Measurements from ENCODE around the gene NEDD4.
A peak's percentile ranks its signal among the peaks of the same experiment; 100 is the strongest.
"Not testable (repeated sequence)": the region's sequence is repeated elsewhere in the genome, so short reads cannot be mapped to it uniquely, and the experiment has no call there.

Gene NEDD4

GRCh38 chr15:55879181-55879580, 114.2 kb downstream of the NEDD4 start:
- no peak for DNase-seq

DNA sequence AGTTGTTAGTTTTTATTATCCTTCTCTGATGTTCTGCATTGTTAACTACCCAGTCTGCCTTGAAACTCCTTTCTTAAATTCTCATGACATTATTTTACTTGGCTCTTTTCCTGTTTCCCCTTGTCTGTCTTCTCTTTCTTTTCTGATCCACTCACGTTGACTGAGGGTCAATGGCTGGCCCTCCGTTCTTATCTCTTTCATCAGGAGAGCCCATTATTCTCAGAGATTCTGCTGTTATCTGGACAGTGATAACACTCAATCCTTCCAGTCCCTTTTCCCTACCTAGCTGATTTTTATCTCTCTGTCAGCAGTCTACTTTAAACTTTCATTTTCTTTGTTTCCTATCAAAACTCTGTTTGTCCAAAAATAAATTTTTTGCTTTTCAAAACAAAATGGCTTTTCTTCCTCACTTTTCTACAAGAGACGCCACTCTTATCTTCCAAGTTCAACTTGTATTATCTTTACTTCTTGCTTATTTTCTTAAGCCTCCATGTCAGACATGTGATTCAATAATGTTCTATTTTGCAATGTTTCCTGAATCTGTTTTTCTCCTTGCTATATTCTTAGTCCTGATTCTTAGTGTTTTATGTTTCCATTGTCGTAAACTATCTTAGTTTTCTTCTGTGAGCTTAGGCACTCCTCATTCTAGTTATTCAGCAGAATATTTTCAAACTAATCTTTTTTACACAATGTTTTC, 120.2 kb downstream of the NEDD4 start:
- no peak for DNase-seq

- no peak for DNase-seq
These were observed 120.9 kb downstream of the NEDD4 start for GRCh38 chr15:55872471-55872870.

GRCh38 chr15:55869660-55870059, 123.8 kb downstream of the NEDD4 start:
- DNase-seq = no peak

GRCh38 chr15:55868707-55869106, 124.7 kb downstream of the NEDD4 start:
- DNase-seq = no peak

- DNase-seq = not testable (repeated sequence)
These were observed 125.1 kb downstream of the NEDD4 start for GRCh38 chr15:55868291-55868690.

DNA sequence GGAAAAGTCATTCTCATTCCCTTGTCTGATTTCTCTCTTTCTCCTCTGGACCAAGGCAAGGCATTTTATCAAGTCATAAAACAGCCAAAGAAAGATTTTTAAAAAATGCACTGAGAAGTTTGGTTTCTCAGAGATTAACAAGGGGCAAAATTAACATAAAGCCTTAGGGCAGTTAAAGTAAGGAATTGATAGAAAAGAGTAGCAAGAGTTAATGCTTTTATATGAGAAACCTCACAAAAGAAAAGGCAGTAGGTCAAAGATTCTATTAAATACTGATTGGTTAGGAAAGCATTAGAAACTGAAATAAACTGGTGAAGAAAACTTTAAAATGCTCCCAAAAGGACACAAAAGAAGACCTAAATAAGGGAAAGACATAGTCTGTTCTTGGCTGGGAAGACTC, 129.5 kb downstream of the NEDD4 start:
- DNase-seq = no peak

GRCh38 chr15:55861115-55861514, 132.3 kb downstream of the NEDD4 start:
- no peak for DNase-seq

- DNase-seq = no peak
These were observed 132.9 kb downstream of the NEDD4 start for GRCh38 chr15:55860468-55860867.

GRCh38 chr15:55859681-55860080, 133.7 kb downstream of the NEDD4 start:
- DNase-seq = no peak

GRCh38 chr15:55858661-55859060, 134.8 kb downstream of the NEDD4 start:
- no peak for DNase-seq

DNA sequence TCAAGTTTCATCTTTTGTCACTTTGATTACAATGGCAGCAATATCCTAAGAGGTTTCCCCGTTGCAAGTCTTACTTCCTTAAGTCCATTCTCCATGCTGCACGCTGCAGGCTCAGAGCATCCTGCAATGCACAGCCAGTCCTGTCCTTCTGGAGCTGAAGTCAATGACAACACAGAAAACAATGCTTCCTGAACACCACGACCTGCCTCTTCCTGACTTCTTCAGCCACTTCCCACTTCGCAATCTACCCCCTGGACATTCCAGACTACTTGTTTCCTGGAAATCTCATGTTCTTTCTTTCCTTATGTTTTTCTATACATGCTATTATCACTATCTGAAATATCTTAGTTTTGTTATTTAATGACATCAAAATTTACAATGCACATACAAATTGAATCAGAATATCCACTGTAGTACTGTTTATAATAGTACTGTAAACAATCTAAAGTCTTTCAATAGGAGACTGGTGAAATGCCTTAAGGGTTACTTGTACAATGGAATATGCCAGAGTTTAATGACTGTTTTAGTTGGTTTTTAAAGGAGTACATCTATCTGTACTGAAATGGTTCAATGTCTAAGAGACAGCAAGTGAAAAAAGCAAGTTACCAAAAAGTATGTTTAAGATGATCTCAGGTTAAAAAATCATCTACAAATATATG, 136.8 kb downstream of the NEDD4 start:
- DNase-seq = no peak

DNA sequence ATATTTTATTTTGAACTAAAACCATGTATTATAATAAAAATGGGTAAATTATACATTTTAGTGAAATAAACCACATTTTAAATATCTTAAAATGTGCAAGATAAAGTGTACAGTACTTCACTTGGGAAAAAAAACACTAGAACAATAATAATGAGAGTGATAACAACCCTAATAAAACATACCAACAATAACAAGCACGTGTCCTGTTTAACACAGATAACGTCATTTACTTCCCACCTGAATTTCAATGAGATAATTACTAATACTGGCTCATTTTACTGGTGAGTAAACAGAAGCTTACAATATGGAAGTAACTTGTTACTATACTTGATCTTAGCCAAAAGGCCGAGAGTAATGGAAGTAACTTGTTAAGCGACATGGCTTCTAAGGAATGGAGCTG, 140.3 kb downstream of the NEDD4 start:
- no peak for DNase-seq

DNA sequence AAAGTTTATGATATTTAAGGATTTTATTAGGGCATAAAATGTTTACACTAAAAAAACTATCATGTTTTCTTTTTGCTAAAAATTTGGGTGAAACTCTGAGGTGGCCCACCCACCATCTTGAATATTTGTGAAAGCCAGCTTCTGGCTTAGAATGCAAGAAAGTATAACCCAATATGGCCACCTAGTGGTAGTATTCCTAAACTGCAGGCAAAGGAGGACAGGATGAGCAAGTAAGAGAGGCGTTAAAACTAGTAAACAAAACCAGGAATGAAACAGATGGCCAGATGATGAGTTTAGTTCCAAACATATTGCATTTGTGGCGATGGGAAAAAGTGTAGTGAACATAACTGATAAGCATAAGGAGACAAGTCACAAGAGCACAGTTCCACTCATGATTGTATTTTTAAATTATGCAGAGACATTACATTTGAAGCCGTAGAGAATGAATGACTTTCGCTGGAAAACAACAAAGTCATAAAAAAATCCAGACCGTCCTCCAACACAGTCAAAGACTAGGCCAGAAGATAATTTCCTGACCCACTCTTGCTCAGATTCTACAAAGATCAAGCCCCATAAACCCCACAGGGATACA, 147.2 kb downstream of the NEDD4 start:
- DNase-seq = peak; percentile 37

- DNase-seq = not testable (repeated sequence)
These were observed 150.5 kb downstream of the NEDD4 start for GRCh38 chr15:55842897-55843296.

- DNase-seq = no peak
These were observed 157.5 kb downstream of the NEDD4 start for GRCh38 chr15:55835866-55836265.

- DNase-seq = no peak
These were observed 159.1 kb downstream of the NEDD4 start for GRCh38 chr15:55834331-55834730.

GRCh38 chr15:55829826-55830225, 163.6 kb downstream of the NEDD4 start:
- DNase-seq = peak; percentile 25

- no peak for DNase-seq
These were observed 165.5 kb downstream of the NEDD4 start for GRCh38 chr15:55827955-55828354.

DNA sequence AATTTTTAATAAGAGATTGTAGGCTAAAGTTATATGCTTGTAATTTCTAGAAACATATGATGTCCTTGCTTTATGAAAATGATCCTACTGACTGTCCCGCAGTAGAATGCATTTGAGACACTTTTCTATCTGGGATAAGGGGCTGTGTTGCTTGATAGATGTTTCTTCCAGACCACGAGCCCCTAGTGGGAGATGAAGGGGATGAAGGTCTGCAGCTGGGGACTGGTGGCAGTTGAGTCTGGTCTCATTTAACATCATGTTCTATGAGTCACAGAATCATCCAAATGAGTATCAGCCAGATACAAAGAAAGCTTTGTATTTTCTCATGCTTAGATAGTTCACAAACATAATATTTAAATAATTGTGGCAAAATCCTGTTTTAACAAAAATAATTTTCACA, 166.2 kb downstream of the NEDD4 start:
- no peak for DNase-seq

DNA sequence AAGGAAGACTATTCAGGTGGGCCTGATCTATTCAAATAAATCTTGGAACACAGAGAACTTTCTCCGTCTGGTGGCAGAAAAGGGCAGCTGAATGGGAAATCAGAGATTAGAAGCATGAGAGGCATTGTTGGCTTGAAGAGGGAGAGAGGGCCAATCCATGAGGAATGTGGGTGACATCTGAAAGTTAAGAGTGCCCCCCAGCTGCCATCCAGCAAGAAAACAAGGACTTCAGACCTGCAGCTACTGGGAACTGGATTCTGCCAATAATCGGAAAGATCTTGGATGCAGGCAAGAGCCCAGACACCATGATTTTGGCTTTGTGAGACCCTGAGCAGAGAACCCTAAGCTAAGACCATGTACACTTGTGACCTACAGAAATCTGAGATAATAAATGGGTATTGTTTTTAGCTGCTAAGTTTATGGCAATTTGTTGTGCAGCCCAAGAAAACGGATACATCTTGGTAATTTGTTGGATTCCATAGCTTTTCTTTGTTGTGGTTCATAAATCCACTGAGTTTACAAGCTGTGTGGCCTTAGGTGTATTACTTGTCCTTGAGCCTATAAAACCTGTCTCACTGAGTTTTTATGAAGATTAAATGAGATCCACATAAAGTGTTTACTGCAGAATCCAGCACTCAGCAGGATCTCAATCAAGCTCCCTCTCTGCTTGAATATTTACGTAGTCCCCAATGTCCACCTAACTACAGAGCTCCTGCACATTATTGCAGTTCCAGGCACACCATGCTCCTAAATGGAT, 168.4 kb downstream of the NEDD4 start:
- no peak for DNase-seq

- DNase-seq = no peak
These were observed 169.6 kb downstream of the NEDD4 start for GRCh38 chr15:55823699-55824340.

DNA sequence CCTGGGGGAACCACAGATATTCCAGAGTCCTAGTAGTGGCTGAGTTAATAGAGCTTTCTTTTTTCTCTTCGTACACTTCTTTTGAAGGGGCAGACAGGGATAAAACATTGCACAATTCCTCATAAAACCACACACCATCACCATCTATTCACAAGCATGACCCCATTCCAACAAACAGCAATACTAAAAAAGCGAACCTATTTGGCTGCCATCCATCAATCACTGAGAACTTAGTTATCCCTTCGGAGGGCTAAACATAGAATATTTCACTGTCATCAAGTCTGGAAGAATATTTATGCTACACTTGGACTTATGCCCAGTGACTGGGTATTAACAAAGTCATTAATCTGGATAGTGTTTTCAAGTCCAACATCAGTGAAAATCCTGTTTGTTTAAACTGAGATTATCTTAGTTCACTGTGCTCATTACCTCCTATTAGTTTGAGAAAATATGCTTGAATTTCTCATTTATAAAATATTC, 170.2 kb downstream of the NEDD4 start:
- no peak for DNase-seq

All from stimulated activated CD8-positive, alpha-beta memory T cell treated with anti-CD3 and anti-CD28 coated beads, Interleukin-4, amount 100 ng/mL, for 48 hours (primary cell).